Measurements from ENCODE around the gene INSM2. TPM values are rescaled to one million over a fixed set of nuclear protein-coding genes. Genes with fewer than 3 reads are reported as not detected.

The INSM2 gene
- total RNA-seq, 1 experiment from 2014 or later, result not detected

- CTCF ChIA-PET, result no interaction called here
- Histone ChIP-seq H3K4me3 (ENCODE audit: low read depth in 2 of 2, low read length in 2 of 2) (no peak overlapping the region), H3K4me1 (ENCODE audit: control insufficient read depth, insufficient read depth, low read length) (no peaks in the 10 kb centered on the region), H3K36me3 (ENCODE audit: control insufficient read depth, insufficient read depth, low read length) (no peaks in the 10 kb centered on the region), H3K27ac (ENCODE audit: low read length) (no peak overlapping the region), H3K27me3 (ENCODE audit: control insufficient read depth, insufficient read depth, low read length) (no peaks in the 10 kb centered on the region), H3K9me3 (ENCODE audit: control insufficient read depth, insufficient read depth, low read depth, low read length) (no peaks in the 10 kb centered on the region)
- ATAC-seq (no peak), DNase-seq (ENCODE audit: low read depth, low spot score) (no peak)
- in situ Hi-C loops (cut with HindIII; ENCODE audit: low pct_unique_long_range_greater_than_20kb, low sequenced_read_pairs) (no loop called here), intact Hi-C loops (cut with micrococcal nuclease; ENCODE audit: unreplicated experiment) (no loop called here)
- BruUV-seq (replicated peaks), result no TSS peak
- TF ChIP-seq, protein P1, sequence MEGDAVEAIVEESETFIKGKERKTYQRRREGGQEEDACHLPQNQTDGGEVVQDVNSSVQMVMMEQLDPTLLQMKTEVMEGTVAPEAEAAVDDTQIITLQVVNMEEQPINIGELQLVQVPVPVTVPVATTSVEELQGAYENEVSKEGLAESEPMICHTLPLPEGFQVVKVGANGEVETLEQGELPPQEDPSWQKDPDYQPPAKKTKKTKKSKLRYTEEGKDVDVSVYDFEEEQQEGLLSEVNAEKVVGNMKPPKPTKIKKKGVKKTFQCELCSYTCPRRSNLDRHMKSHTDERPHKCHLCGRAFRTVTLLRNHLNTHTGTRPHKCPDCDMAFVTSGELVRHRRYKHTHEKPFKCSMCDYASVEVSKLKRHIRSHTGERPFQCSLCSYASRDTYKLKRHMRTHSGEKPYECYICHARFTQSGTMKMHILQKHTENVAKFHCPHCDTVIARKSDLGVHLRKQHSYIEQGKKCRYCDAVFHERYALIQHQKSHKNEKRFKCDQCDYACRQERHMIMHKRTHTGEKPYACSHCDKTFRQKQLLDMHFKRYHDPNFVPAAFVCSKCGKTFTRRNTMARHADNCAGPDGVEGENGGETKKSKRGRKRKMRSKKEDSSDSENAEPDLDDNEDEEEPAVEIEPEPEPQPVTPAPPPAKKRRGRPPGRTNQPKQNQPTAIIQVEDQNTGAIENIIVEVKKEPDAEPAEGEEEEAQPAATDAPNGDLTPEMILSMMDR (IDR thresholded peaks at IDR 0.05), result no peak
- TF ChIP-seq REST (IDR thresholded peaks at IDR 0.05; ENCODE audit: insufficient read depth in 1 of 2, low read depth in 2 of 2, low read length in 1 of 2) (no peak), TCF7L2 (IDR thresholded peaks at IDR 0.05; ENCODE audit: low read depth, low read length) (no peak), POLR2AphosphoS5 (IDR thresholded peaks at IDR 0.05; ENCODE audit: low read depth, low read length) (no peak), SIN3A (IDR thresholded peaks at IDR 0.05; ENCODE audit: borderline replicate concordance, insufficient read depth, low read depth, low read length) (no peak)
- POLR2A ChIA-PET, result no interaction called here
Observed at GRCh38 chr14:35539969-35540368, 6.0 kb downstream of the INSM2 start.

DNA sequence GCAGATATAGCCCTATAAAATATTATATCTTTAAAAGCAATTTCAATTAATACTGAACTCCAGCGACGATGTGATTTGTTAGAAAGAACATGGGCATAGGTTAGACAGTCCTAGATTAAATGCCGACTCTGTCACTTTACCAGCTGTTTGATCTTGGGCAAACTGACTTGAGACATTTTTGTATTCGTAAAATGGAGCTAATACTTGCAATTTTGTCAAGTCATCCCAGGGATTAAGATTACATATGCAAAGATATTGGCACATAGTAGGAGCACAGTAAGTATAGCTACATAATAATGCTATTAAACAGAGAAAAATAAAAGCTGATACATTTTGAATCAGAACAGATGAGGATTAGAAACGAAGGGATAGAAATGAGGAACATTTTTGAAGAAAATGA lies 9.0 kb downstream of the INSM2 start:
- H3K9me3 ChIP-seq (ENCODE audit: control insufficient read depth, insufficient read depth, low read depth, low read length), result no peaks in the 10 kb centered on the region
- ATAC-seq (no peak), DNase-seq (ENCODE audit: low read depth, low spot score) (no peak)
- in situ Hi-C loops (cut with HindIII; ENCODE audit: low pct_unique_long_range_greater_than_20kb, low sequenced_read_pairs) (no loop called here), intact Hi-C loops (cut with micrococcal nuclease; ENCODE audit: unreplicated experiment) (no loop called here)
- H3K4me3 ChIP-seq (ENCODE audit: low read depth in 2 of 2, low read length in 2 of 2), result no peak overlapping the region
- POLR2A ChIA-PET, result no interaction called here
- H3K27me3 ChIP-seq (ENCODE audit: control insufficient read depth, insufficient read depth, low read length), result no peaks in the 10 kb centered on the region
- H3K27ac ChIP-seq (ENCODE audit: low read length), result no peak overlapping the region
- H3K36me3 ChIP-seq (ENCODE audit: control insufficient read depth, insufficient read depth, low read length), result no peaks in the 10 kb centered on the region
- CTCF ChIA-PET, result no interaction called here
- BruUV-seq (replicated peaks), result no TSS peak
- no peaks in the 10 kb centered on the region for H3K4me1 ChIP-seq (ENCODE audit: control insufficient read depth, insufficient read depth, low read length)
- TF ChIP-seq TCF7L2 (IDR thresholded peaks at IDR 0.05; ENCODE audit: low read depth, low read length) (no peak), POLR2AphosphoS5 (IDR thresholded peaks at IDR 0.05; ENCODE audit: low read depth, low read length) (no peak), SIN3A (IDR thresholded peaks at IDR 0.05; ENCODE audit: borderline replicate concordance, insufficient read depth, low read depth, low read length) (no peak), REST (IDR thresholded peaks at IDR 0.05; ENCODE audit: insufficient read depth in 1 of 2, low read depth in 2 of 2, low read length in 1 of 2) (no peak)
- TF ChIP-seq, protein P1 (IDR thresholded peaks at IDR 0.05), result no peak
